Activated naive CD8-positive, alpha-beta T cell treated with anti-CD3 and anti-CD28 coated beads, Interleukin-2, amount 50 U/mL, for 24 hours (primary cell): ENCODE measurements around the gene RBMS3.

Experiments
- ATAC-seq: fragments of 150-1000 bp; cut with Tn5 transposase; one replicate; pipeline ENCODE4 v1.10.0; 2021
- DNase-seq: peaks from one replicate; pipeline ENCODE4 v3.0.0; 2021
- H3K27ac Mint-ChIP-seq: one replicate; pipeline ENCODE4 v1.8.0; 2021; ENCODE audit warnings: mild to moderate bottlenecking, mixed read lengths
- H3K27me3 Mint-ChIP-seq: one replicate; pipeline ENCODE4 v1.8.0; 2021; ENCODE audit warnings: mixed read lengths
- H3K36me3 Mint-ChIP-seq: one replicate; pipeline ENCODE4 v1.8.0; 2021; ENCODE audit warnings: low read depth, mixed read lengths
- H3K4me1 Mint-ChIP-seq: one replicate; pipeline ENCODE4 v1.8.0; 2021; ENCODE audit warnings: mixed read lengths
- H3K4me3 Mint-ChIP-seq: one replicate; pipeline ENCODE4 v1.8.0; 2021; ENCODE audit warnings: mild to moderate bottlenecking, moderate library complexity, mixed read lengths
- H3K9me3 Mint-ChIP-seq: one replicate; pipeline ENCODE4 v1.8.0; 2021; ENCODE audit warnings: mixed read lengths

Gene RBMS3

DNA sequence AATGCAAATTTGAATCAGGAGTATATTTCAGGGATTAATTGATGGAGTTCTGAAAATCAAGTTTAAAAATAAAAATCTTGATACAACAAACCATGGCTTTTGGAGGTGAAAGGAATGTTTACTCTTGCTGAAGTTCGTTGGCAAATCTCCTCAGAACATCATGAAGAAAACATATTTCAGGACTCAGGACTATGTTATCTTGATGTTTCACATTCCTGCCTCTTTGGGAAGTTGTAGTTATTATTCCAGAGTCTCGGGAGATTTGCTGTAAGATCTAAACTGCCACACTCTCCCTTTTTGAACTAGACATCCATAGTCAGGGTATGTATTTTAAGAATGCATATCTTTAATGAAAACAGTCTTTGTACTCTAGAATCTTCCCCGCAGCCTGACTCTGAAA lies 271.2 kb downstream of the RBMS3 start:
- ATAC-seq (no peak), DNase-seq (no peak)
- Mint-ChIP-seq H3K36me3 (no peaks in the 10 kb centered on the region), H3K4me3 (no peak overlapping the region), H3K9me3 (no peaks in the 10 kb centered on the region), H3K4me1 (peaks cover 7% of the 10 kb centered on the region), H3K27ac (no peak overlapping the region), H3K27me3 (peaks cover 8% of the 10 kb centered on the region)

DNA sequence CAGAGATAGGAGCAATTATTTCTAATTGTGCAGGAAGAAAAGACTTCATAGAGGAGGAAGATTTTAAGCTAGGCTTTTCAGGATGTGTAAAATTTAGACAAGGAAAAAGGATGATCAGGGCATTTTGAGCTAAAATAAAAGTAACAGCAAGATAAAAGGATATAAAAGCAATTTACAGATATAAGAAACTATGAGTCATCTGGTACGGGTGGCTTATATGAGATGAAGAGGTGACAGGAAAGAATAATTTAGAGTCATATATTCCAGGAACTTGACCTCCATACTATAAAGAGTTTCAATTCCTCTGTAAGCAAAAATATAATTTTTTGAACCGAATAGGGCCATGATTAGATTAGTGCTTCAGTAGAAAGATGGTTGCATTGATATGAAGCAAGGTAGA lies 273.7 kb downstream of the RBMS3 start:
- Mint-ChIP-seq H3K4me3 (no peak overlapping the region), H3K9me3 (no peaks in the 10 kb centered on the region), H3K27ac (no peak overlapping the region), H3K4me1 (peaks cover 7% of the 10 kb centered on the region), H3K27me3 (peaks cover 5% of the 10 kb centered on the region), H3K36me3 (no peaks in the 10 kb centered on the region)
- ATAC-seq (peak; percentile 65), DNase-seq (no peak)

DNA sequence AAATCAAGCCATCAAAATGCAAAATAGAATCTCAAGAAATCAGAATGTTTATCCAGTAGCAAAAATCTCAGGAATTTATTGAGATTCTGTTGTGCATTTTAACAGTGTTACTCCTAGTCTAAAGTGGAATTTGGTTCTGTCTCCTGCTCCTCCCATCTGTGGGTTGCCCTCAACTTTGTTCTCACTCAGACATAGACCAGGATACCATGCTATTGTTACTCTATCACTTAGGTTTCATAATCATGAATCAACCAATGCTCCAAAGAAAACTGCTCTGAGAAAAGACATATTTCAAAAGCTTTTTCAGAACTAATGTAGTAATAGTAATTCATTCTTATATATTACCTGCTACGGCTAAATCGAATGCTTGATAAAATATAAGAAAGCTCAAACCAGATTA lies 274.7 kb downstream of the RBMS3 start:
- no peaks in the 10 kb centered on the region for H3K36me3 Mint-ChIP-seq

GRCh38 chr3:29557186-29557585 lies 276.3 kb downstream of the RBMS3 start:
- Mint-ChIP-seq H3K4me1 (peaks cover 7% of the 10 kb centered on the region), H3K27me3 (peaks cover 5% of the 10 kb centered on the region), H3K36me3 (no peaks in the 10 kb centered on the region), H3K27ac (no peak overlapping the region), H3K4me3 (no peak overlapping the region), H3K9me3 (no peaks in the 10 kb centered on the region)
- DNase-seq (no peak), ATAC-seq (no peak)

More for the DNA sequence above, 274.7 kb downstream of the RBMS3 start:
- no peaks in the 10 kb centered on the region for H3K9me3 Mint-ChIP-seq
- ATAC-seq (no peak), DNase-seq (no peak)
- H3K4me3 Mint-ChIP-seq, result no peak overlapping the region
- H3K4me1 Mint-ChIP-seq, result peaks cover 7% of the 10 kb centered on the region
- H3K27ac Mint-ChIP-seq, result no peak overlapping the region
- peaks cover 5% of the 10 kb centered on the region for H3K27me3 Mint-ChIP-seq

- H3K27ac Mint-ChIP-seq, result no peak overlapping the region
- no peak overlapping the region for H3K4me3 Mint-ChIP-seq
- H3K4me1 Mint-ChIP-seq, result peaks cover 7% of the 10 kb centered on the region
- H3K27me3 Mint-ChIP-seq, result peaks cover 5% of the 10 kb centered on the region
- DNase-seq, result no peak
- ATAC-seq, result no peak
- no peaks in the 10 kb centered on the region for H3K9me3 Mint-ChIP-seq
- H3K36me3 Mint-ChIP-seq, result no peaks in the 10 kb centered on the region
Measured at GRCh38 chr3:29557825-29558224, 277.0 kb downstream of the RBMS3 start.

GRCh38 chr3:29559741-29560465 lies 279.0 kb downstream of the RBMS3 start:
- no peaks in the 10 kb centered on the region for H3K9me3 Mint-ChIP-seq
- no peaks in the 10 kb centered on the region for H3K36me3 Mint-ChIP-seq
- no peak overlapping the region for H3K4me3 Mint-ChIP-seq
- ATAC-seq (no peak), DNase-seq (no peak)
- no peak overlapping the region for H3K27ac Mint-ChIP-seq
- peaks cover 3% of the 10 kb centered on the region for H3K27me3 Mint-ChIP-seq
- peaks cover 2% of the 10 kb centered on the region for H3K4me1 Mint-ChIP-seq

DNA sequence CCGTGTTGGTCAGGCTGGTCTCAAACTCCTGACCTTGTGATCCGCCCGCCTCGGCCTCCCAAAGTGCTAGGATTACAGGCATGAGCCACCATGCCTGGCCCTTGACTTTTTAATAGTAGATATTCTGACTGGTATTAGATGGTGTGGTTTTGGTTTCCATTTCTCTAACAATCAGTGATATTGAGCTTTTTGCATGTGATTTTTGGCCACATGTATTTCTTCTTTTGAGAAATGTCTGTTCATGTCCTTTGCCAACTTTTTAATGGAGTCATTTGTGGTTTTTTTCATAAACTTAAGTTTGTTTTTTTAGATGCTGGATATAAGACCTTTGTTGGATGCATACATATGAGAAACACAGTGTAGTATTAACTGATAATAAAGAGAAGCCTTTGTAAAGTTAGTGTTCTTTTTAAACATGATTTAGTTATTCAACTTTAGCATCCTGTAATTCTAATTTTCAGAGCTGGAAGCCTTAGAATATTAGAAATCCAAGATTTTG lies 280.8 kb downstream of the RBMS3 start:
- no peaks in the 10 kb centered on the region for H3K9me3 Mint-ChIP-seq
- H3K4me1 Mint-ChIP-seq, result no peaks in the 10 kb centered on the region
- no peak overlapping the region for H3K4me3 Mint-ChIP-seq
- ATAC-seq (no peak), DNase-seq (no peak)
- H3K27me3 Mint-ChIP-seq, result no peaks in the 10 kb centered on the region
- H3K36me3 Mint-ChIP-seq, result no peaks in the 10 kb centered on the region
- no peak overlapping the region for H3K27ac Mint-ChIP-seq

DNA sequence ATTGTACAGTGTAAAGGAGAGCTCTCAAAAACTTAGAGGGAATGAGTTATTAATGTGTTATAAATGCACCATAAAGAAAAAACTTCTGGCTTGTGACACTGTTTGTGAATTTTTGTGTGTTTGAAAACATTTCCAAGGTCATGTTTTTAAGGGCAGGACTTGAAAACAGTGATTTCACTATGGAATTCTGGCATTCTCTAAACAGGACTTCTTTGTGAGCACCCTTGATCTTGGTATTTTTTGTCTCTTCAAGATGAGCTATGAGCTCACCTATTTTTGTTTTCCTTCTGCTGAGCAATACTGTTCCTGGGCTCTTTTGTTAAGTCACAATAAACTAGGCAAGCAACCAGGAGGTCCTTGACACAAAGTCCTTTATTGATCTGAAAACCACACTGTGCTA lies 284.4 kb downstream of the RBMS3 start:
- ATAC-seq (no peak), DNase-seq (no peak)
- H3K9me3 Mint-ChIP-seq, result no peaks in the 10 kb centered on the region
- no peaks in the 10 kb centered on the region for H3K4me1 Mint-ChIP-seq
- H3K27ac Mint-ChIP-seq, result no peak overlapping the region
- H3K4me3 Mint-ChIP-seq, result no peak overlapping the region
- no peaks in the 10 kb centered on the region for H3K27me3 Mint-ChIP-seq
- H3K36me3 Mint-ChIP-seq, result no peaks in the 10 kb centered on the region

GRCh38 chr3:29567501-29567900 lies 286.6 kb downstream of the RBMS3 start:
- no peaks in the 10 kb centered on the region for H3K27me3 Mint-ChIP-seq

DNA sequence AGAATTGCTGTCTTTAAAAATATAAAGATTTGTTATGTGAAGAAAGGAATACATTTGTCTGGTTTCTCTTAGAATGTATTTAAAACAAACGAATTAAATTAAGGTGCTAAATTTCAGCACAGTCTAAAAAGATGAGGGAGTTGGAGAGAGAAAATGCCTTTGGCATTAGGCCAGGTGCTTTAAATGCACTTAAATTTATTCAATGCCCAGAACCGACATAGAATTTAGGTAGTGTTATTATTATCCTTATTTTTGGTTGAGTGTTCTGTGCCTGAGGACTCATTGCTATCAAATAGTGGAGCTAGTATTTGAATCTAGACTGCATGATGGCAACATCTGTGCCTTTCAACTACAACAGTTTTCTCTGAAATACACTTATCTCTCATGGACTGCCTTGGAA lies 287.5 kb downstream of the RBMS3 start:
- H3K4me1 Mint-ChIP-seq, result no peaks in the 10 kb centered on the region
- H3K9me3 Mint-ChIP-seq, result no peaks in the 10 kb centered on the region
- no peaks in the 10 kb centered on the region for H3K36me3 Mint-ChIP-seq
- no peaks in the 10 kb centered on the region for H3K27me3 Mint-ChIP-seq
- H3K27ac Mint-ChIP-seq, result no peak overlapping the region
- no peak for ATAC-seq
- no peak overlapping the region for H3K4me3 Mint-ChIP-seq
- no peak for DNase-seq

More at GRCh38 chr3:29567501-29567900, 286.6 kb downstream of the RBMS3 start:
- Mint-ChIP-seq H3K4me1 (no peaks in the 10 kb centered on the region), H3K27ac (no peak overlapping the region), H3K4me3 (no peak overlapping the region), H3K9me3 (no peaks in the 10 kb centered on the region), H3K36me3 (no peaks in the 10 kb centered on the region)
- no peak for ATAC-seq
- no peak for DNase-seq

- H3K4me3 Mint-ChIP-seq, result no peak overlapping the region
- H3K27ac Mint-ChIP-seq, result no peak overlapping the region
- H3K27me3 Mint-ChIP-seq, result no peaks in the 10 kb centered on the region
- no peaks in the 10 kb centered on the region for H3K4me1 Mint-ChIP-seq
- no peaks in the 10 kb centered on the region for H3K36me3 Mint-ChIP-seq
- DNase-seq, result no peak
- H3K9me3 Mint-ChIP-seq, result peaks cover 3% of the 10 kb centered on the region
- ATAC-seq, result no peak
Measured at GRCh38 chr3:29576181-29576580, 295.3 kb downstream of the RBMS3 start.

GRCh38 chr3:29576675-29577074 lies 295.8 kb downstream of the RBMS3 start:
- Mint-ChIP-seq H3K4me3 (no peak overlapping the region), H3K9me3 (peaks cover 3% of the 10 kb centered on the region), H3K27ac (no peak overlapping the region), H3K4me1 (no peaks in the 10 kb centered on the region), H3K27me3 (no peaks in the 10 kb centered on the region), H3K36me3 (no peaks in the 10 kb centered on the region)
- DNase-seq (no peak), ATAC-seq (no peak)

- H3K36me3 Mint-ChIP-seq, result no peaks in the 10 kb centered on the region
- ATAC-seq (no peak), DNase-seq (no peak)
- H3K27me3 Mint-ChIP-seq, result no peaks in the 10 kb centered on the region
- H3K27ac Mint-ChIP-seq, result no peak overlapping the region
- H3K4me1 Mint-ChIP-seq, result no peaks in the 10 kb centered on the region
- H3K4me3 Mint-ChIP-seq, result no peak overlapping the region
- peaks cover 3% of the 10 kb centered on the region for H3K9me3 Mint-ChIP-seq
Measured at GRCh38 chr3:29577250-29577649, 296.4 kb downstream of the RBMS3 start.

DNA sequence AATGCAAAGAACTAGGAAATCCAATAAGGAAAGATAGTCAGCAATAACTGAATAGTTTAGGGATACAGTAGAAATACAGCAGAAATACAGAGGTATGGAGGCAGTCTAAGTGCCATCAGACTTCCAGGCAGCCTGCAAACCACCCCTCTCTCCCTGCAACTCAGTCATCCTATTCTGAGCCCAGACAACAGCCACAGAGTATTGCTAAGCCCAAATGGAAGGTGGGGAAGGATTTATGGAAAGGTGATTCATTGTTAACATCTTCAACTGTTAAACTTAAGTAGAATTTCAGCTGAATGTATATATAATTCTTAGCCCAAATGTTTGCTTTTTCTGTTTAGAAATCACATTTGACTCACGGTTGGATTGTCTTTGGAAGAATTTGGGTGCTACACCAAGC lies 300.4 kb downstream of the RBMS3 start:
- Mint-ChIP-seq H3K4me1 (no peaks in the 10 kb centered on the region), H3K9me3 (peaks cover 3% of the 10 kb centered on the region), H3K27me3 (no peaks in the 10 kb centered on the region), H3K36me3 (no peaks in the 10 kb centered on the region), H3K4me3 (no peak overlapping the region), H3K27ac (no peak overlapping the region)
- ATAC-seq (no peak), DNase-seq (no peak)

GRCh38 chr3:29582273-29582672 lies 301.4 kb downstream of the RBMS3 start:
- no peak for ATAC-seq
- Mint-ChIP-seq H3K36me3 (no peaks in the 10 kb centered on the region), H3K4me3 (no peak overlapping the region), H3K27me3 (no peaks in the 10 kb centered on the region), H3K27ac (no peak overlapping the region), H3K9me3 (peaks cover 3% of the 10 kb centered on the region), H3K4me1 (no peaks in the 10 kb centered on the region)
- DNase-seq, result no peak

- Mint-ChIP-seq H3K36me3 (no peaks in the 10 kb centered on the region), H3K27ac (no peak overlapping the region), H3K4me3 (no peak overlapping the region), H3K4me1 (no peaks in the 10 kb centered on the region), H3K27me3 (no peaks in the 10 kb centered on the region), H3K9me3 (no peaks in the 10 kb centered on the region)
- no peak for ATAC-seq
- DNase-seq, result no peak
Measured at GRCh38 chr3:29583861-29584260, 303.0 kb downstream of the RBMS3 start.
